ENCODE results near the gene C5orf63. TPM values are rescaled to one million over a fixed set of nuclear protein-coding genes. Genes with fewer than 3 reads are reported as not detected.
A peak's percentile ranks its signal among the peaks of the same experiment; 100 is the strongest.

C5orf63 gene
- total and polyA plus RNA-seq, 2 donors (not counting 1 experiment from before 2014, with no cell fraction given): 10.3 to 20.0 TPM

DNA sequence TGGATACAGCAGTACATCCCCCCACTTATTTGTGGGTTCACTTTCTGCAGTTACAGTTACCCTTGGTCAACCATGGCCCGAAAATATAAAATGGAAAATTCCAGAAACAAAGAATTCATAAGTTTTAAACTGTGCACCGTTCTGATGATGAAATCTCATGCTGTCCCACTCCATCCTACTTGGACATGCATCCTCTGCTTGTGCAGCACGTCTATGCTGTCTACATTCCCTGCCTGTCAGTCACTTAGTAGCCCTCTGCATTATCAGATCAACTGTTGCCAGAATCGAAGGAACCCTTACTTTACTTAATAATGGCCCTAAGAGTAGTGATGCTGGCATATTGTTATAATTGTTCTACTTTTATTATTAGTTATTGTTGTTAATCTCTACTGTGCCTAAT lies 57.6 kb downstream of the C5orf63 start:
- CTCF ChIA-PET: interaction anchor here (0.7 to 1.6 kb wide), 4 partner anchors 13 to 238 kb away, joined by 3 to 4 read pairs (median 3); no protein-coding TSS in a partner anchor
- Histone ChIP-seq H3K4me3 (ENCODE audit: control extremely low read depth in 1 of 5, extremely low read depth in 1 of 5, insufficient read depth in 1 of 5, low read depth in 2 of 5, low read length in 4 of 5) (no peak overlapping the region), H3K27ac (ENCODE audit: low read length in 2 of 2) (peak overlapping the region in 1 of 2 donors; percentile 20), H3K4me2 (replicated peaks; ENCODE audit: low read depth, low read length, poor library complexity, severe bottlenecking) (no peak overlapping the region), H3K27me3 (replicated peaks in 1 of 4; ENCODE audit: control extremely low read depth in 1 of 4, control insufficient read depth in 3 of 4, insufficient read depth in 4 of 4, low read length in 3 of 4) (no peaks in the 10 kb centered on the region), H3K79me2 (ENCODE audit: control insufficient read depth, insufficient read depth, low read length) (peaks cover 87% of the 10 kb centered on the region), H3K4me1 (ENCODE audit: control insufficient read depth in 2 of 2, insufficient read depth in 2 of 2, low read length in 2 of 2) (peaks cover 40 to 61% of the 10 kb centered on the region in 2 donors), H4K20me1 (ENCODE audit: control insufficient read depth, insufficient read depth, low read length, poor library complexity, severe bottlenecking) (peaks cover 5% of the 10 kb centered on the region), H3K9me3 (ENCODE audit: control extremely low read depth in 1 of 3, control insufficient read depth in 2 of 3, insufficient read depth in 1 of 3, low read length in 2 of 3) (no peaks in the 10 kb centered on the region), H3K9ac (ENCODE audit: low read length) (no peak overlapping the region), H3K36me3 (replicated peaks in 1 of 2; ENCODE audit: control extremely low read depth in 1 of 2, control insufficient read depth in 1 of 2, extremely low read depth in 1 of 2, insufficient read depth in 2 of 2, low read length in 1 of 2) (no peaks in the 10 kb centered on the region), H2AFZ (ENCODE audit: insufficient read depth, low read depth, low read length, poor library complexity, severe bottlenecking) (no peak overlapping the region)
- POLR2A ChIA-PET: interaction anchor here (0.6 kb wide), 1 partner anchor 212 kb away, joined by 3 read pairs; no protein-coding TSS in a partner anchor
- intact Hi-C loops (cut with micrococcal nuclease): no loop called here
- no peak for TF ChIP-seq EZH2 (IDR thresholded peaks at IDR 0.05; ENCODE audit: borderline replicate concordance, insufficient read depth, low read depth, low read length, poor library complexity, severe bottlenecking)
- TF ChIP-seq, protein P1, sequence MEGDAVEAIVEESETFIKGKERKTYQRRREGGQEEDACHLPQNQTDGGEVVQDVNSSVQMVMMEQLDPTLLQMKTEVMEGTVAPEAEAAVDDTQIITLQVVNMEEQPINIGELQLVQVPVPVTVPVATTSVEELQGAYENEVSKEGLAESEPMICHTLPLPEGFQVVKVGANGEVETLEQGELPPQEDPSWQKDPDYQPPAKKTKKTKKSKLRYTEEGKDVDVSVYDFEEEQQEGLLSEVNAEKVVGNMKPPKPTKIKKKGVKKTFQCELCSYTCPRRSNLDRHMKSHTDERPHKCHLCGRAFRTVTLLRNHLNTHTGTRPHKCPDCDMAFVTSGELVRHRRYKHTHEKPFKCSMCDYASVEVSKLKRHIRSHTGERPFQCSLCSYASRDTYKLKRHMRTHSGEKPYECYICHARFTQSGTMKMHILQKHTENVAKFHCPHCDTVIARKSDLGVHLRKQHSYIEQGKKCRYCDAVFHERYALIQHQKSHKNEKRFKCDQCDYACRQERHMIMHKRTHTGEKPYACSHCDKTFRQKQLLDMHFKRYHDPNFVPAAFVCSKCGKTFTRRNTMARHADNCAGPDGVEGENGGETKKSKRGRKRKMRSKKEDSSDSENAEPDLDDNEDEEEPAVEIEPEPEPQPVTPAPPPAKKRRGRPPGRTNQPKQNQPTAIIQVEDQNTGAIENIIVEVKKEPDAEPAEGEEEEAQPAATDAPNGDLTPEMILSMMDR (IDR thresholded peaks at IDR 0.05): no peak
- Mint-ChIP-seq H3K9me3 (ENCODE audit: insufficient read depth) (no peaks in the 10 kb centered on the region), H3K4me1 (peaks cover 62% of the 10 kb centered on the region), H3K27ac (peak overlapping the region; percentile 27), H3K4me3 (no peak overlapping the region), H3K27me3 (no peaks in the 10 kb centered on the region)
- DNase-seq (no peak), ATAC-seq (ENCODE audit: low read depth) (no peak)
- WGBS (ENCODE audit: insufficient coverage): 81% methylated on average over 2 of the region's 4 CpGs

DNA sequence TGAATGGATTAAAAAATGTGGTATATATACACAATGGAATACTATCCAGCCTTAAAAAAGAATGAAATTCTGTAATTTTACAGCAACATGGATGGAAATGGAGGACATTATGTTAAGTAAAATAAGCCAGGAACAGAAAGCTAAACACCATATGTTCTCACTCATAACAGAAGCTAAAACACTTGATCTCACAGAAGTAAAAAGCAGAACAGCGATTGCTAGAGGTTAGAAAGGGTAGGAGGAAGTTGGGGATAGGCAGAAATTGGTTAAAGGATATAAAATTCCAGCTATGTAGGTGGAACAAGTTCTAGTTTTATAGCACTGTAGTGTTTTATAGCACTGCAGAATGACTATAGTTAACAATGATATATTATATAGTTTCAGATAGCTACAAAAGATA lies 58.7 kb downstream of the C5orf63 start:
- no peak overlapping the region for H3K4me3 ChIP-seq (ENCODE audit: control extremely low read depth in 1 of 5, extremely low read depth in 1 of 5, insufficient read depth in 1 of 5, low read depth in 2 of 5, low read length in 4 of 5)
- TF ChIP-seq, protein P1 (IDR thresholded peaks at IDR 0.05): no peak
- no peak for TF ChIP-seq EZH2 (IDR thresholded peaks at IDR 0.05; ENCODE audit: borderline replicate concordance, insufficient read depth, low read depth, low read length, poor library complexity, severe bottlenecking)
- peaks cover 62% of the 10 kb centered on the region for H3K4me1 Mint-ChIP-seq
- H3K27me3 ChIP-seq (replicated peaks in 1 of 4; ENCODE audit: control extremely low read depth in 1 of 4, control insufficient read depth in 3 of 4, insufficient read depth in 4 of 4, low read length in 3 of 4): no peaks in the 10 kb centered on the region
- peak overlapping the region in 1 of 2 donors; percentile 52 for H3K27ac ChIP-seq (ENCODE audit: low read length in 2 of 2)
- ChIA-PET CTCF (interaction anchor here (0.6 to 1.6 kb wide), 10 partner anchors 10 to 237 kb away, joined by 3 to 9 read pairs (median 4); partner anchors contain the start of genes C5orf63 and MARCHF3), POLR2A (interaction anchor here (0.9 kb wide), 1 partner anchor 10 kb away, joined by 3 read pairs; no protein-coding TSS in a partner anchor)
- H3K9me3 ChIP-seq (ENCODE audit: control extremely low read depth in 1 of 3, control insufficient read depth in 2 of 3, insufficient read depth in 1 of 3, low read length in 2 of 3): no peaks in the 10 kb centered on the region
- peaks cover 3% of the 10 kb centered on the region for H3K9me3 Mint-ChIP-seq (ENCODE audit: insufficient read depth)
- peaks cover 0 to 2% of the 10 kb centered on the region in 2 experiments for H3K36me3 ChIP-seq (replicated peaks in 1 of 2; ENCODE audit: control extremely low read depth in 1 of 2, control insufficient read depth in 1 of 2, extremely low read depth in 1 of 2, insufficient read depth in 2 of 2, low read length in 1 of 2)
- peak overlapping the region; percentile 58 for H3K4me3 Mint-ChIP-seq
- no CpG with 5 or more reads among the region's 1 CpG for WGBS (ENCODE audit: insufficient coverage)
- intact Hi-C loops (cut with micrococcal nuclease): loop anchor here (1.0 kb wide), 2 partner anchors 8 to 12 kb away; no protein-coding TSS in a partner anchor
- no peak overlapping the region for H3K9ac ChIP-seq (ENCODE audit: low read length)
- H3K79me2 ChIP-seq (ENCODE audit: control insufficient read depth, insufficient read depth, low read length): peaks cover 88% of the 10 kb centered on the region
- DNase-seq: peak; percentile 48
- ATAC-seq (ENCODE audit: low read depth): peak; percentile 67
- H3K27me3 Mint-ChIP-seq: no peaks in the 10 kb centered on the region
- H3K4me2 ChIP-seq (replicated peaks; ENCODE audit: low read depth, low read length, poor library complexity, severe bottlenecking): peak overlapping the region; percentile 40
- peaks cover 36 to 54% of the 10 kb centered on the region in 2 donors for H3K4me1 ChIP-seq (ENCODE audit: control insufficient read depth in 2 of 2, insufficient read depth in 2 of 2, low read length in 2 of 2)
- peak overlapping the region; percentile 3 for H3K27ac Mint-ChIP-seq
- peaks cover 5% of the 10 kb centered on the region for H4K20me1 ChIP-seq (ENCODE audit: control insufficient read depth, insufficient read depth, low read length, poor library complexity, severe bottlenecking)
- no peak overlapping the region for H2AFZ ChIP-seq (ENCODE audit: insufficient read depth, low read depth, low read length, poor library complexity, severe bottlenecking)
